Measurements from ENCODE around the gene PODXL. TPM values are rescaled to one million over a fixed set of nuclear protein-coding genes. Genes with fewer than 3 reads are reported as not detected.
"Not testable (repeated sequence)": the region's sequence is repeated elsewhere in the genome, so short reads cannot be mapped to it uniquely, and the experiment has no call there.

PODXL gene
- total RNA-seq, 2 experiments from 2014 or later, result 0.45 to 0.51 TPM

GRCh38 chr7:131517218-131517923 is 39.1 kb downstream of the PODXL start:
- DNase-seq (no peak), ATAC-seq (no peak)
- H3K9me3 Mint-ChIP-seq, result no peaks in the 10 kb centered on the region
- POLR2A ChIA-PET, result interaction anchor here (0.6 kb wide), 1 partner anchor 1030 kb away, joined by 3 read pairs; no protein-coding TSS in a partner anchor
- no peak overlapping the region for H3K27ac Mint-ChIP-seq
- TF ChIP-seq CTCF (IDR thresholded peaks at IDR 0.05), result no peak
- peaks cover 8% of the 10 kb centered on the region for H3K4me1 Mint-ChIP-seq (ENCODE audit: low read depth)
- no peaks in the 10 kb centered on the region for H3K27me3 Mint-ChIP-seq
- intact Hi-C loops (cut with micrococcal nuclease), result no loop called here
- H3K36me3 Mint-ChIP-seq (ENCODE audit: low read depth), result no peaks in the 10 kb centered on the region
- CTCF ChIA-PET, result interaction anchor here (1.4 kb wide), 1 partner anchor 9 kb away, joined by 3 read pairs; no protein-coding TSS in a partner anchor
- H3K4me3 Mint-ChIP-seq, result no peak overlapping the region

- H3K27ac Mint-ChIP-seq; DNase-seq; H3K4me1 Mint-ChIP-seq (ENCODE audit: low read depth); POLR2A ChIA-PET; intact Hi-C loops (cut with micrococcal nuclease); H3K9me3 Mint-ChIP-seq; H3K36me3 Mint-ChIP-seq (ENCODE audit: low read depth); H3K27me3 Mint-ChIP-seq; ATAC-seq; H3K4me3 Mint-ChIP-seq: not testable (repeated sequence)
- CTCF ChIA-PET, result interaction anchor here (0.7 to 5.0 kb wide), 5 partner anchors 11 to 757 kb away, joined by 3 to 29 read pairs (median 10); no protein-coding TSS in a partner anchor
Measured at GRCh38 chr7:131515471-131515870, 41.0 kb downstream of the PODXL start.

GRCh38 chr7:131513245-131514061 is 43.0 kb downstream of the PODXL start:
- DNase-seq, result peak; percentile 86
- Mint-ChIP-seq H3K27ac (no peak overlapping the region), H3K4me1 (ENCODE audit: low read depth) (peaks cover 6% of the 10 kb centered on the region), H3K27me3 (peaks cover 6% of the 10 kb centered on the region), H3K9me3 (no peaks in the 10 kb centered on the region), H3K36me3 (ENCODE audit: low read depth) (no peaks in the 10 kb centered on the region), H3K4me3 (no peak overlapping the region)
- ChIA-PET CTCF (interaction anchor here (0.6 to 5.0 kb wide), 24 partner anchors 8 to 830 kb away, joined by 3 to 29 read pairs (median 4); no protein-coding TSS in a partner anchor), POLR2A (interaction anchor here (0.6 to 1.6 kb wide), 2 partner anchors 11 to 59 kb away, joined by 3 to 7 read pairs; no protein-coding TSS in a partner anchor)
- intact Hi-C loops (cut with micrococcal nuclease), result no loop called here
- ATAC-seq, result peak; percentile 99
- peak; percentile 87 for TF ChIP-seq CTCF (IDR thresholded peaks at IDR 0.05)

- DNase-seq, result no peak
- POLR2A ChIA-PET, result no interaction called here
- ATAC-seq, result no peak
- Mint-ChIP-seq H3K36me3 (ENCODE audit: low read depth) (no peaks in the 10 kb centered on the region), H3K27me3 (peaks cover 6% of the 10 kb centered on the region), H3K9me3 (no peaks in the 10 kb centered on the region), H3K27ac (no peak overlapping the region), H3K4me3 (no peak overlapping the region), H3K4me1 (ENCODE audit: low read depth) (peaks cover 16% of the 10 kb centered on the region)
- TF ChIP-seq CTCF (IDR thresholded peaks at IDR 0.05), result no peak
- intact Hi-C loops (cut with micrococcal nuclease), result no loop called here
- CTCF ChIA-PET, result interaction anchor here (1.0 to 5.0 kb wide), 8 partner anchors 10 to 471 kb away, joined by 3 to 29 read pairs (median 7); no protein-coding TSS in a partner anchor
Measured at GRCh38 chr7:131511774-131512535, 44.5 kb downstream of the PODXL start.

GRCh38 chr7:131511071-131511470 is 45.4 kb downstream of the PODXL start:
- no peak for DNase-seq
- ATAC-seq, result no peak
- Mint-ChIP-seq H3K9me3 (no peaks in the 10 kb centered on the region), H3K4me1 (ENCODE audit: low read depth) (peaks cover 16% of the 10 kb centered on the region), H3K4me3 (no peak overlapping the region), H3K36me3 (ENCODE audit: low read depth) (no peaks in the 10 kb centered on the region), H3K27me3 (peaks cover 6% of the 10 kb centered on the region), H3K27ac (no peak overlapping the region)
- no peak for TF ChIP-seq CTCF (IDR thresholded peaks at IDR 0.05)
- POLR2A ChIA-PET, result no interaction called here
- CTCF ChIA-PET, result interaction anchor here (1.6 to 5.0 kb wide), 3 partner anchors 10 to 146 kb away, joined by 4 to 29 read pairs (median 5); no protein-coding TSS in a partner anchor
- intact Hi-C loops (cut with micrococcal nuclease), result no loop called here
